ENCODE data around the gene NUCKS1.
A peak's percentile ranks its signal among the peaks of the same experiment; 100 is the strongest.

The NUCKS1 gene

GRCh38 chr1:205677167-205677566, 72.8 kb downstream of the NUCKS1 start:
- DNase-seq (ENCODE audit: low spot score in 2 of 2) (no peak), ATAC-seq (no peak)
- H3K4me3 Mint-ChIP-seq: no peak overlapping the region
- H3K27ac Mint-ChIP-seq: peak overlapping the region; percentile 37
- no peaks in the 10 kb centered on the region for H3K9me3 Mint-ChIP-seq
- H3K36me3 Mint-ChIP-seq: peaks cover 5% of the 10 kb centered on the region
- H3K4me1 Mint-ChIP-seq: peaks cover 16% of the 10 kb centered on the region

- Mint-ChIP-seq H3K9me3 (no peaks in the 10 kb centered on the region), H3K27ac (peak overlapping the region; percentile 37), H3K4me3 (no peak overlapping the region), H3K4me1 (peaks cover 16% of the 10 kb centered on the region), H3K36me3 (peaks cover 5% of the 10 kb centered on the region)
- ATAC-seq: no peak
- DNase-seq (ENCODE audit: low spot score in 2 of 2): no peak
Observed at GRCh38 chr1:205676597-205676996, 73.4 kb downstream of the NUCKS1 start.

GRCh38 chr1:205676002-205676401, 74.0 kb downstream of the NUCKS1 start:
- no peak overlapping the region for H3K4me3 Mint-ChIP-seq
- H3K4me1 Mint-ChIP-seq: peaks cover 14% of the 10 kb centered on the region
- DNase-seq (ENCODE audit: low spot score in 2 of 2) (no peak), ATAC-seq (no peak)
- no peak overlapping the region for H3K27ac Mint-ChIP-seq
- H3K9me3 Mint-ChIP-seq: no peaks in the 10 kb centered on the region
- peaks cover 5% of the 10 kb centered on the region for H3K36me3 Mint-ChIP-seq

GRCh38 chr1:205675247-205675646, 74.7 kb downstream of the NUCKS1 start:
- Mint-ChIP-seq H3K4me3 (no peak overlapping the region), H3K36me3 (peaks cover 5% of the 10 kb centered on the region), H3K9me3 (no peaks in the 10 kb centered on the region), H3K27ac (no peak overlapping the region), H3K4me1 (peaks cover 9% of the 10 kb centered on the region)
- DNase-seq (ENCODE audit: low spot score in 2 of 2) (no peak), ATAC-seq (no peak)

GRCh38 chr1:205672970-205673369, 77.0 kb downstream of the NUCKS1 start:
- Mint-ChIP-seq H3K36me3 (no peaks in the 10 kb centered on the region), H3K4me3 (no peak overlapping the region), H3K27ac (no peak overlapping the region), H3K9me3 (no peaks in the 10 kb centered on the region), H3K4me1 (peaks cover 9% of the 10 kb centered on the region)
- no peak for DNase-seq (ENCODE audit: low spot score in 2 of 2)
- no peak for ATAC-seq

GRCh38 chr1:205672395-205672889, 77.5 kb downstream of the NUCKS1 start:
- Mint-ChIP-seq H3K4me3 (no peak overlapping the region), H3K27ac (no peak overlapping the region), H3K36me3 (no peaks in the 10 kb centered on the region), H3K4me1 (peaks cover 9% of the 10 kb centered on the region), H3K9me3 (no peaks in the 10 kb centered on the region)
- ATAC-seq (no peak), DNase-seq (ENCODE audit: low spot score in 2 of 2) (no peak)

- DNase-seq (ENCODE audit: low spot score in 2 of 2): no peak
- Mint-ChIP-seq H3K27ac (no peak overlapping the region), H3K9me3 (no peaks in the 10 kb centered on the region), H3K4me1 (peaks cover 9% of the 10 kb centered on the region), H3K36me3 (no peaks in the 10 kb centered on the region), H3K4me3 (no peak overlapping the region)
- ATAC-seq: no peak
Observed at GRCh38 chr1:205670611-205671430, 79.2 kb downstream of the NUCKS1 start.

- no peaks in the 10 kb centered on the region for H3K9me3 Mint-ChIP-seq
- no peak overlapping the region for H3K4me3 Mint-ChIP-seq
- H3K27ac Mint-ChIP-seq: no peak overlapping the region
- H3K4me1 Mint-ChIP-seq: peaks cover 9% of the 10 kb centered on the region
- DNase-seq (ENCODE audit: low spot score in 2 of 2) (no peak), ATAC-seq (no peak)
- no peaks in the 10 kb centered on the region for H3K36me3 Mint-ChIP-seq
Observed at GRCh38 chr1:205670150-205670446, 79.9 kb downstream of the NUCKS1 start.

GRCh38 chr1:205669341-205670149, 80.4 kb downstream of the NUCKS1 start:
- Mint-ChIP-seq H3K4me3 (no peak overlapping the region), H3K27ac (no peak overlapping the region), H3K9me3 (no peaks in the 10 kb centered on the region), H3K36me3 (no peaks in the 10 kb centered on the region), H3K4me1 (peaks cover 10% of the 10 kb centered on the region)
- ATAC-seq: peak; percentile 52
- DNase-seq (ENCODE audit: low spot score in 2 of 2): no peak

- DNase-seq (ENCODE audit: low spot score in 2 of 2) (no peak), ATAC-seq (no peak)
- Mint-ChIP-seq H3K9me3 (no peaks in the 10 kb centered on the region), H3K36me3 (no peaks in the 10 kb centered on the region), H3K27ac (no peak overlapping the region), H3K4me1 (peaks cover 15% of the 10 kb centered on the region), H3K4me3 (no peak overlapping the region)
Observed at GRCh38 chr1:205668951-205669340, 81.0 kb downstream of the NUCKS1 start.

GRCh38 chr1:205667909-205668643, 81.9 kb downstream of the NUCKS1 start:
- Mint-ChIP-seq H3K9me3 (no peaks in the 10 kb centered on the region), H3K27ac (no peak overlapping the region), H3K4me1 (peaks cover 15% of the 10 kb centered on the region), H3K4me3 (no peak overlapping the region), H3K36me3 (no peaks in the 10 kb centered on the region)
- DNase-seq (ENCODE audit: low spot score in 2 of 2): no peak
- ATAC-seq: no peak

GRCh38 chr1:205666372-205667166, 83.4 kb downstream of the NUCKS1 start:
- H3K9me3 Mint-ChIP-seq: no peaks in the 10 kb centered on the region
- H3K4me1 Mint-ChIP-seq: peaks cover 15% of the 10 kb centered on the region
- no peak for ATAC-seq
- H3K27ac Mint-ChIP-seq: no peak overlapping the region
- H3K4me3 Mint-ChIP-seq: no peak overlapping the region
- DNase-seq (ENCODE audit: low spot score in 2 of 2): no peak
- no peaks in the 10 kb centered on the region for H3K36me3 Mint-ChIP-seq

GRCh38 chr1:205665201-205666045, 84.6 kb downstream of the NUCKS1 start:
- no peaks in the 10 kb centered on the region for H3K9me3 Mint-ChIP-seq
- ATAC-seq (no peak), DNase-seq (ENCODE audit: low spot score in 2 of 2) (no peak)
- no peak overlapping the region for H3K4me3 Mint-ChIP-seq
- H3K36me3 Mint-ChIP-seq: no peaks in the 10 kb centered on the region
- H3K27ac Mint-ChIP-seq: no peak overlapping the region
- H3K4me1 Mint-ChIP-seq: peaks cover 15% of the 10 kb centered on the region

- DNase-seq (ENCODE audit: low spot score in 2 of 2): no peak
- Mint-ChIP-seq H3K36me3 (no peaks in the 10 kb centered on the region), H3K27ac (no peak overlapping the region), H3K4me3 (no peak overlapping the region), H3K9me3 (no peaks in the 10 kb centered on the region), H3K4me1 (peaks cover 13% of the 10 kb centered on the region)
- no peak for ATAC-seq
Observed at GRCh38 chr1:205664399-205665017, 85.5 kb downstream of the NUCKS1 start.

All from stimulated activated effector memory CD8-positive, alpha-beta T cell treated with anti-CD3 and anti-CD28 coated beads, Interleukin-12 subunit alpha, Interleukin-12 subunit beta, amount 100 ng/mL, for 72 hours (primary cell).